NCI-H2196 (cell line): ENCODE data around the gene C14orf132.
A peak's percentile ranks its signal among the peaks of the same experiment; 100 is the strongest.

ENCODE experiments used
- DNase-seq: peaks from one replicate; lab custom pipeline; 2025; ENCODE audit not compliant: unreplicated experiment; lab: John Stamatoyannopoulos, UW

C14orf132 gene

GRCh38 chr14:96081767-96082400 is 42.7 kb downstream of the C14orf132 start:
- no peak for DNase-seq

GRCh38 chr14:96082420-96083300 is 43.5 kb downstream of the C14orf132 start:
- no peak for DNase-seq

- DNase-seq = peak; percentile 63
These were observed 44.6 kb downstream of the C14orf132 start for GRCh38 chr14:96083667-96084320.

- DNase-seq = peak; percentile 68
These were observed 45.6 kb downstream of the C14orf132 start for GRCh38 chr14:96084796-96085195.

GRCh38 chr14:96085369-96085768 is 46.2 kb downstream of the C14orf132 start:
- DNase-seq = no peak

GRCh38 chr14:96086032-96086431 is 46.9 kb downstream of the C14orf132 start:
- no peak for DNase-seq

- no peak for DNase-seq
These were observed 47.5 kb downstream of the C14orf132 start for GRCh38 chr14:96086574-96087077.

GRCh38 chr14:96088074-96088473 is 48.9 kb downstream of the C14orf132 start:
- DNase-seq = no peak

- DNase-seq = no peak
These were observed 49.3 kb downstream of the C14orf132 start for GRCh38 chr14:96088481-96088880.

- DNase-seq = no peak
These were observed 49.7 kb downstream of the C14orf132 start for GRCh38 chr14:96088911-96089310.

GRCh38 chr14:96089401-96089800 is 50.2 kb downstream of the C14orf132 start:
- no peak for DNase-seq

GRCh38 chr14:96090441-96091148 is 51.4 kb downstream of the C14orf132 start:
- DNase-seq = peak; percentile 55

GRCh38 chr14:96091149-96091693 is 52.1 kb downstream of the C14orf132 start:
- DNase-seq = no peak

- no peak for DNase-seq
These were observed 52.8 kb downstream of the C14orf132 start for GRCh38 chr14:96091941-96092411.

- no peak for DNase-seq
These were observed 53.8 kb downstream of the C14orf132 start for GRCh38 chr14:96092936-96093335.

- DNase-seq = no peak
These were observed 55.0 kb downstream of the C14orf132 start for GRCh38 chr14:96094211-96094610.

- no peak for DNase-seq
These were observed 55.5 kb downstream of the C14orf132 start for GRCh38 chr14:96094656-96095055.

GRCh38 chr14:96095058-96095457 is 55.9 kb downstream of the C14orf132 start:
- no peak for DNase-seq

GRCh38 chr14:96095581-96096476 is 56.7 kb downstream of the C14orf132 start:
- peak; percentile 63 for DNase-seq
